Measurements from ENCODE around the gene GPX3.

The GPX3 gene

DNA sequence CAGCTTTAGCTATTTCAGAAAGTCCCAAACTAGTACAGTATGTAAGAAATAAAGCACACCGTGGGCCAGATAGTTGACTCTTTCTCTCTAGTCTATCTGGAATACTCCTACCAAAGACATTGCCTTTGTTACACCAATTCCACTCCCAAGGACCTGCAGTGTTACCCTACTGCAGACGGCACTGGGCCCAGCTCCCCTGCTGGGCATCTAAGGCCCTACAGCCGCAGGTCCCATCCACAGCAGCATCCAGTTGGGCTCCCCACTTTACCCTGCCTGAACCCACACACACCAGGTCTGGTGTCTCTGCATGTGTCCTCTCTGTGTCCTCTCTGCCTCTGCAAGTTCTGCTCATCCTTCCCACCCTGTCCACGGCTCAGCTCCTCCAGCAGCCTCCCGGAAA lies 37.9 kb downstream of the GPX3 start:
- no peak for DNase-seq (ENCODE audit: low read depth)

DNA sequence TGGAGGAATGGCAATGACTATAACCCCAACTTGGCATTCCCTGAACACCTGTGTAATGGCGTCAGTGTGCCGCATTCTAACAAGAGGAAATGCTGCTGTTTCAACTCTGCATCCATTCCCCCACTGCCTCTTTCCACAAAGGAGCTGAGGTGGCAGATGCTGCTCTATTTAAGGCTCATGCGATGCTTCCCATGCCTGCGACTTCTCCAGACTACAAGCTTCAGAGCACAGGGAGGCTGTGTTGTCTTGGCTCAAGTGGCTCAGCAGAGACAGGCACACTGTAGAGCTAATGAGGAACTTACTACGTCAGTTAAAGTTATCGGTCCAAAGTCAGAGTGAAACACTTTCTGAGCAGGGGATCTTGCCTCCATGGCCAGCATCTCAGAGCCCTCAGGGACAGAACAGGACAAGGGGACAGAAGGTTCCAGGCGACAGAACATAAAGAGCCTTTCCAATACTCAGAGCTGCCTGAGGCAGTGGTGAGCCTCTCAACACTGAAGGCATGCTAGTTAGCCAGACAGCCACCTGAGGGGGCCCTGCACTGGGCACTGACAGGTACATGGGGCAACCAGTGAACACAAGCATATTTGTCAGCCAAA lies 38.6 kb downstream of the GPX3 start:
- DNase-seq (ENCODE audit: low read depth): no peak

DNA sequence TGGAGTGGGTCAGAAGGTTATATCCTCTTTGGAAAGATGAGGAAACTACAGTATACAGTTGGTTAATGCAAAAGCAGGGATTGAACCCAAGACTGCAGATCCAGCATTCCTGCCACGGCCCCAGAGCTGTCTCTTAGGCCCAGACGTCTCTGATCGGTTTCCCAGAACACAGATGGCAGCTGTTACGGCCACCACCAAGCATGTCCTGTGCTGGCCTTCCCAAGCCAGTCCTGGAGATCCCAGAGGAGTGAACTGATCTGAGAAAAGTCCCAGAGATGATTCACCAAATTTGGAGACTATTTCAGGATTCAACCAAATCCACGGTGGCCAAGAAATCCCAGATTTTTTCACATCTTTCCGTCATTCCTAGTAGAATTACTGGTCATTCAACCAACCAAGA lies 40.4 kb downstream of the GPX3 start:
- DNase-seq (ENCODE audit: low read depth): no peak

DNA sequence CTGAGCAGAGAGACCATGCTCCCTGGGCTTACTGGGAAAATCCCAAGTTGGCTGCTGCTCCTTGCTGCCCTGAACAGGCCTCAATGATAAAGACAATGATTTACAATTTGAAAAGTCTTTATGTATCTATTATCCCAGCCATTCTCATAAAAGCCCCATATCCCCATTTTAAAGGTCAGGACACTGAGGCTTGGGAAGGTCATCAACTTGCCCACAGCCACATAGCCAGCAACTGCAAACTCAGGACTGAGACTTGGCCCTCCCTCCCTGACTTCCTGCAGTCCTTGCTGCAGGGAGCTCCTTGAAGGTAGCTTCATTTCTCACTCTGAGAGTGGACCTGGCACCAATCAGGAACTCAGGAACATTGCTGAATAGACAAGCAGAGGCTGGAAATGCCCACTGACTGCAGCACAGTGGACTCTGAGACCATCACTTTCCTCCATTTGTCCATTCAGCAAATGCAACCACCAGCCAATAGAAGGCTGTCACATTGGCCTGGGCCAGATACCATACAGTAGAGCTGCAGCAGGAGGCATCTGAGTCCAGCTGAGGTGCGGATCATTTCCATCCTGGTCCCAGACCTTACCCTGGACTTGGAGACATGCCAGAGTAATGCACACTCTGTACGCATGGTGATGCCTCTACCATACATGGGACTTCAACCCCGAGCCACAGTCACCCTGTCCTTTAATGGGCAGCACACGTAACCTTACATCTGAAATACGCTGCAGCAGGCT lies 42.2 kb downstream of the GPX3 start:
- DNase-seq (ENCODE audit: low read depth): no peak

- no peak for DNase-seq (ENCODE audit: low read depth)
Observed at GRCh38 chr5:151063142-151063989, 43.0 kb downstream of the GPX3 start.

- no peak for DNase-seq (ENCODE audit: low read depth)
Observed at GRCh38 chr5:151064916-151065499, 44.6 kb downstream of the GPX3 start.

DNA sequence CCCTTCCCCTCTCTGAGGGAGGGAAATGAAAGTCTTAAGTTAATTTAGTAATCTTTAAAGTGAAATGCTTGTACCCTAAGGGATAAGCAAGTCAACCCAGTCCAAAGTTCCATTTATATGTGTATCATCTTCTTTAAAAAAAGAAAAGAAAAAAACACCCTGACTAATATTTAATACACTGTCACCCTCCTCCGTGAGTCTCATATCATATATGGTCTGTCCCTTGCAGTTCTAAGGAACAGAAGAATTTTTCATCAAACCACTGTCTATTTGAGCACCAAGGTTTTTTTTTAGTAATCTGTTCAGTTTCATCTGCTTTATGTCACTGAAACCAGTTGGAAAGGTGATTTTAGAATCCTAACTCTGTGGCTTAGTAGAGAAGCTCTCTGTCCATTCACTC lies 45.2 kb downstream of the GPX3 start:
- DNase-seq (ENCODE audit: low read depth): no peak

- DNase-seq (ENCODE audit: low read depth): no peak
Observed at GRCh38 chr5:151066920-151067319, 46.5 kb downstream of the GPX3 start.

DNA sequence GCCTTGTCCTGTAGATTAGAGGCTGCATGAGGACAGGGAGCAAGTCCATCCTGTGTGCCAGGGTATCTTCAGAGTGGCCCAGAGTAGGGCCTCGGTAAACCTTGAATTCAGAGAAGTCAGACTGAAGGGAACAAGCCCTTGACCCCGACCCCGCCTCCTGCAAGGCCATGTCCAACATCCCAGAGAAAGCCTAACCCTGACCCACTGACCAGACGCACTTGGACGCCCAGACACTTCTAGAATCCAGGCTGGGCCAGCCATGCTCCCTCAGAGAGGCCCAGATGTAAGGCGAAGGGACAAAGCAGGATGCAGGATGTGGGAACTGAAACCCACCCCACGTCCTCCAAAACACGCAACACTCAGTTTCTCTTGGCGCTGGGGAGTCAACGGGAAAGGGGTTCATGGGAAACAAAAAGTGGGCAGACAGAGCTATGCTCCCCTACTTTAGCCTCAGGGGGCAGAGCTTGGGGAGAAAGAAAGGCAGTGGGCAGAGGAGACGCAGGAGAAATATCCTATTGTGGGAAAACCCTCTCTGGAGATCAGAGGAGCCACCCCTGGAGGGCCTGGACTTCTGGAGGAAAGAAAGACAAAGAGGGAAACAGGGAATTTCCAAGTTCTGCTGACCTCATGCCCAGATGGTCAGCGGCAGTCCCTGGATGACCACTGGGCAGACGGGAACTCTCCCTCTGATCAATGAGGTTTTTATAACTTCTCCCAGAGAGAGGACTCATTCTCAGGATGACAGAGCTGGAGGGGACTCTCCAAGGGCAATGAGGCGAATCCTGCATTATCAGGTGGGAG lies 47.4 kb downstream of the GPX3 start:
- DNase-seq (ENCODE audit: low read depth): no peak

- DNase-seq (ENCODE audit: low read depth): no peak
Observed at GRCh38 chr5:151068433-151069197, 48.2 kb downstream of the GPX3 start.

DNA sequence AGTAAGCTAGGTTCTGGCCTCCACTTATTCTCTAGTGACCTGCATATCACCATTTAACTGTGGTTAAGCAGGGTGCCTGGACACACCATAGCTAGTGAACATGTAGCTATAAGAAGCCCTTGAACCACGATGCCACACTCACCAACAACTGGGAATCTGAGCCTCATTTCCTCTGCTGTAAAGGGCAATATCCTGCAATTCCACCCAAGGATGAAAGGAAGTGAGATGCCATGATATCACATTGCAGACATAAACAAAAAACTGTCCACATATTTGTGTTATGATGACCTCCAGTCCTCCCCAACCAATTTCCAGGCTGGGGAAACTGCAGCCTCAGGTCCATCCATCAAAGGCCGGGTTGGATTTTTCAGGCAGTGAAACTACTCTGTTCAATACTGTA lies 50.1 kb downstream of the GPX3 start:
- no peak for DNase-seq (ENCODE audit: low read depth)

GRCh38 chr5:151071021-151071420 lies 50.6 kb downstream of the GPX3 start:
- DNase-seq (ENCODE audit: low read depth): no peak

DNA sequence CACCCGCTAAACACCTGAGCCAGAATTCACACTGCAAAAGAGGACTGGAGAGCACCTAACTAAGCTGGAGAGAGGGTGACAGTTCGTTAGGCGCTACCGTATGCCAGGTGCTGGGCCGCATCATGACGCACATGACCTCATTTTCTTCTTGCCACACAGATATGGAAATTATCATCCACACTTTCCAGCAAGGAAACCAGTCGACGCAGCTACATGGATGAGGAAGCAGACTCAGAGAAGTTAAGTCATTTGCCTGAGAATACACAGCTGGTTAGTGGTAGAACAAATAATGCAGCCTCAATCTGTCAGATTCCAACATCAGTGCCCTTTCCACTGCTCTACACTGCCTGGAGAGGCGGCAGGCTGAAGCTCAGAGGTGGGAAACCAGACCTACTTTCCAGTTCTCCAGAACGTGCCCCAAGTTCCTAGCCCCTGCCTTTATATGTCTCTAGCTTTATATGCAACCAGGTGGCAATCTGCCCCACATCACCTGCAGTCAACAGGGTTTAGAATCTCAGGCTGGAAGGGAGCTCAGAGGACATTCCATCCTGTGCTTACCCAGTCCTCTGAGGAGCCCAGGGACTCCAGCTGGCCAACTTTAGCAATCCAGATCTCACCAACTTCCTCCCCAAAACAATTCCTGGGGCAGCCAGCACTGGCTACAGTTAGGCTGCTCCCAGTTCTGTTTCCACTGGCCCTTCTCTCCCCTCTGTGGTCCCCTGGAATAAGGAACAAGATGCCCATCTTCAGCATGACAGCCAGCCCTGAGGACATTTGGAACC lies 51.6 kb downstream of the GPX3 start:
- no peak for DNase-seq (ENCODE audit: low read depth)

DNA sequence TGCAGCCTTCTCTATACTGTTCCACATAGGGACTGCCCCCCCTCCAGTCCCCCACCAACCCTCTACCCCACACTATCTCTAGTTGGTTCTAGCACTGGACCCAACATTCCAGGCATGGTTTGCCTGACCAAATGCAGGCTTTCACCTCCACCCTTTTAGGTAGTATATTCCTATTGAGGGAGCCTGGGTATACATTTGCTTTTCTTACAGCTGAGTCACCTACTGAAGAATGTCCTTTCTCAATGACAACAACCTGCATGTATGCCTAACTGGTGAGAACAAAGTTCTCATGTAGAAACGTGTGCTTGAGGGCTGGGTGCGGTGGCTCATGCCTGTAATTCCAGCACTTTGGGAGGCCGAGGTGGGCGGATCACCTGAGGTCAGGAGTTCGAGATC lies 52.2 kb downstream of the GPX3 start:
- no peak for DNase-seq (ENCODE audit: low read depth)

GRCh38 chr5:151073280-151073679 lies 52.9 kb downstream of the GPX3 start:
- no peak for DNase-seq (ENCODE audit: low read depth)

DNA sequence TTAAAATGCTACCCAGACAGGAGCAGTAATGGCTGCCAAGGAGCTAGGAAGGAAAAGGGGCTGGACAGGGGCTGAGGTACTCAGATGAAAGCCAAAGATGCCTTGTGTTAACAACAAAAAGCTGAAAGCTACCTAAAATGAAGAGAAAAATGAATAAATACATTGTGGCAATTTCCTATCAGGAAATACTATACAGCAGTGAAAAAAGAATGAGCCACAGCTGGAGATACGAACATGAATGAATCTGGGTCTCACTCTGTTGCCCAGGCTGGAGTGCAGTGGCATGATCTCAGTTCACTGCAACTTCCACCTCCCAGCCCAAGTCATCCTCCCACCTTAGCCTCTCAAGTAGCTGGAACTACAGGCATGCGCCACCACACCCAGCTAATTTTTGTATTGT lies 54.2 kb downstream of the GPX3 start:
- DNase-seq (ENCODE audit: low read depth): no peak

- DNase-seq (ENCODE audit: low read depth): no peak
Observed at GRCh38 chr5:151075698-151076331, 55.4 kb downstream of the GPX3 start.

- no peak for DNase-seq (ENCODE audit: low read depth)
Observed at GRCh38 chr5:151076616-151077015, 56.2 kb downstream of the GPX3 start.

- no peak for DNase-seq (ENCODE audit: low read depth)
Observed at GRCh38 chr5:151077419-151077818, 57.0 kb downstream of the GPX3 start.

- DNase-seq (ENCODE audit: low read depth): no peak
Observed at GRCh38 chr5:151077967-151078366, 57.6 kb downstream of the GPX3 start.

Data from CMK (cell line).